Body of pancreas (tissue), 4 donors: ENCODE measurements around the gene UMODL1. TPM values are rescaled to one million over a fixed set of nuclear protein-coding genes. Genes with fewer than 3 reads are reported as not detected.

Experiments
- ATAC-seq: fragments of 150-250 bp; one replicate; pipeline ENCODE4 v1.9.1; 2016
- DNase-seq, 4 donors: peaks; one replicate each; pipeline ENCODE4 v3.0.0-alpha.2; 2019
- H3K27ac ChIP-seq, 4 donors: fragments of 200-600 bp; sonication (generic); 1 replicate in 3 of 4; 2 replicates in 1 of 4; pipeline versions ENCODE4 v1.5.1 to v1.6.1; 2016 to 2019; ENCODE audit warnings: mild to moderate bottlenecking in 1 of 4, mixed read lengths in 1 of 4, moderate library complexity in 1 of 4
- H3K27me3 ChIP-seq, 2 donors: fragments of 200-600 bp; sonication (generic); one replicate each; pipeline ENCODE4 v1.6.0; 2016; ENCODE audit warnings: mild to moderate bottlenecking in 1 of 2
- H3K36me3 ChIP-seq, 2 donors: fragments of 200-600 bp; sonication (generic); replicated peaks in 1 of 2; 2 replicates each; pipeline ENCODE4 v1.5.1; 2016; ENCODE audit warnings: low read depth in 2 of 2; ENCODE audit not compliant: insufficient read depth in 1 of 2
- H3K4me1 ChIP-seq: fragments of 200-600 bp; sonication (generic); one replicate; pipeline ENCODE4 v1.6.0; 2016
- H3K4me3 ChIP-seq, 2 donors: fragments of 200-600 bp; sonication (generic); 1 replicate in 1 of 2; 2 replicates in 1 of 2; pipeline ENCODE4 v1.5.1; 2016 to 2019
- H3K9me3 ChIP-seq, 3 donors: fragments of 200-600 bp; sonication (generic); 1 replicate in 2 of 3; 2 replicates in 1 of 3; pipeline ENCODE4 v1.5.1; 2016
- CTCF ChIP-seq, 7 experiments: fragments of 450-650 bp in 4 of 7; fragments of 200-600 bp in 3 of 7; sonication (generic) in 3 of 7; IDR thresholded peaks; one replicate each; pipeline ENCODE4 v1.5.1; 2016 to 2019; ENCODE audit warnings: antibody characterized with exemption in 7 of 7
- POLR2A ChIP-seq, 3 donors: fragments of 450-650 bp; IDR thresholded peaks; one replicate each; pipeline ENCODE4 v1.6.1; 2016; ENCODE audit warnings: antibody characterized with exemption in 3 of 3, mild to moderate bottlenecking in 2 of 3
- WGBS, 2 donors: methylation state at CpG; one replicate each; pipeline ENCODE4 v1.1.5; 2017; 5-methylcytosine and 5-hydroxymethylcytosine counted together
- intact Hi-C: fragments of 100-400 bp; cut with DNase I; formaldehyde crosslinking; loops from one replicate; pipeline ENCODE4 v1.15.1; 2023
- total RNA-seq, 2 donors: library from RNA; depleted of rRNA; stranded (reverse); fragments of >200 nt; gene quantifications; one replicate each; pipeline ENCODE4 v1.1.0, GENCODE V29; 2016

UMODL1 gene
- total RNA-seq, 2 donors from 2014 or later = not detected

- Histone ChIP-seq H3K27me3 (no peaks in the 10 kb centered on the region), H3K4me1 (peaks cover 10% of the 10 kb centered on the region), H3K36me3 (no peaks in the 10 kb centered on the region), H3K4me3 (no peak overlapping the region), H3K9me3 (no peaks in the 10 kb centered on the region), H3K27ac (no peak overlapping the region)
- ATAC-seq = no peak
- no peak for TF ChIP-seq POLR2A (IDR thresholded peaks at IDR 0.05)
- no peak for TF ChIP-seq CTCF (IDR thresholded peaks at IDR 0.05)
- 68 to 73% methylated on average over 13 of the region's 13 CpGs for WGBS, 2 donors
- no peak for DNase-seq
- intact Hi-C loops = no loop called here
Observed at GRCh38 chr21:42153746-42154145, 82.6 kb downstream of the UMODL1 start.

- Histone ChIP-seq H3K36me3 (no peaks in the 10 kb centered on the region), H3K27me3 (no peaks in the 10 kb centered on the region), H3K4me1 (peaks cover 10% of the 10 kb centered on the region), H3K9me3 (no peaks in the 10 kb centered on the region), H3K27ac (no peak overlapping the region), H3K4me3 (no peak overlapping the region)
- ATAC-seq (no peak), DNase-seq (peak in 1 of 4 donors; percentile 7)
- 79 to 82% methylated on average over 7 to 14 of the region's 17 CpGs for WGBS, 2 donors
- TF ChIP-seq POLR2A (IDR thresholded peaks at IDR 0.05) (no peak), CTCF (IDR thresholded peaks at IDR 0.05) (no peak)
- intact Hi-C loops = no loop called here
Observed at GRCh38 chr21:42154237-42155044, 83.3 kb downstream of the UMODL1 start.

GRCh38 chr21:42155045-42155855 lies 84.1 kb downstream of the UMODL1 start:
- H3K4me1 ChIP-seq = peaks cover 10% of the 10 kb centered on the region
- no peak for TF ChIP-seq CTCF (IDR thresholded peaks at IDR 0.05)
- no peak for TF ChIP-seq POLR2A (IDR thresholded peaks at IDR 0.05)
- no peaks in the 10 kb centered on the region for H3K36me3 ChIP-seq
- no peak overlapping the region for H3K4me3 ChIP-seq
- no peaks in the 10 kb centered on the region for H3K9me3 ChIP-seq
- ATAC-seq = no peak
- no peaks in the 10 kb centered on the region for H3K27me3 ChIP-seq
- 80 to 82% methylated on average over 18 to 22 of the region's 23 CpGs for WGBS, 2 donors
- intact Hi-C loops = no loop called here
- H3K27ac ChIP-seq = no peak overlapping the region
- DNase-seq = no peak

- no peaks in the 10 kb centered on the region for H3K4me1 ChIP-seq
- TF ChIP-seq POLR2A (IDR thresholded peaks at IDR 0.05) = no peak
- TF ChIP-seq CTCF (IDR thresholded peaks at IDR 0.05) = no peak
- H3K9me3 ChIP-seq = no peaks in the 10 kb centered on the region
- 50 to 71% methylated on average over 15 to 20 of the region's 20 CpGs for WGBS, 2 donors
- intact Hi-C loops = no loop called here
- H3K27ac ChIP-seq = no peak overlapping the region
- ATAC-seq (no peak), DNase-seq (peak in 1 of 4 donors; percentile 41)
- no peaks in the 10 kb centered on the region for H3K27me3 ChIP-seq
- no peak overlapping the region for H3K4me3 ChIP-seq
- H3K36me3 ChIP-seq = no peaks in the 10 kb centered on the region
Observed at GRCh38 chr21:42156690-42157605, 85.8 kb downstream of the UMODL1 start.
